ENCODE results near the gene CCL1. TPM values are rescaled to one million over a fixed set of nuclear protein-coding genes. Genes with fewer than 3 reads are reported as not detected.

CCL1 gene
- total RNA-seq (not detected), polyA plus RNA-seq (not detected)

GRCh38 chr17:34363183-34363661 lies at the start of gene CCL1:
TSS of gene CCL1 (minus strand) at chr17:34363233. CDS start at chr17:34363161, 72 bp downstream.
- H3K9me3 Mint-ChIP-seq, result no peaks in the 10 kb centered on the region
- no peak within 1 kb of the TSS for H3K27ac Mint-ChIP-seq
- POLR2A ChIA-PET (ENCODE audit: partially characterized antibody), result no interaction called here
- Histone ChIP-seq H3K27ac (ENCODE audit: low read depth, low read length) (no peak within 1 kb of the TSS), H3K9me3 (ENCODE audit: control insufficient read depth in 1 of 2, low read length in 2 of 2) (no peaks in the 10 kb centered on the region), H3K27me3 (ENCODE audit: insufficient read depth, low read length) (peaks cover 5% of the 10 kb centered on the region), H3K4me3 (ENCODE audit: low read length in 2 of 2) (no peak within 1 kb of the TSS), H3K4me1 (ENCODE audit: insufficient read depth, low read length) (no peaks in the 10 kb centered on the region), H3K36me3 (ENCODE audit: insufficient read depth, low read length) (no peaks in the 10 kb centered on the region)
- intact Hi-C loops (cut with micrococcal nuclease), result no loop called here
- no peak within 1 kb of the TSS for H3K4me3 Mint-ChIP-seq
- H3K4me1 Mint-ChIP-seq, result peaks cover 5 to 11% (median 6%) of the 10 kb centered on the region in 4 donors
- peaks cover 0 to 11% of the 10 kb centered on the region in 2 donors for H3K27me3 Mint-ChIP-seq
- CTCF ChIA-PET (ENCODE audit: partially characterized antibody), result interaction anchor here (1.0 to 3.9 kb wide), 3 partner anchors 9 to 162 kb away, joined by 3 to 40 read pairs (median 3); no protein-coding TSS in a partner anchor
- no peaks in the 10 kb centered on the region for H3K36me3 Mint-ChIP-seq
- DNase-seq, result no peak

- intact Hi-C loops (cut with micrococcal nuclease), result no loop called here
- POLR2A ChIA-PET (ENCODE audit: partially characterized antibody), result no interaction called here
- peaks cover 0 to 5% (median 0%) of the 10 kb centered on the region in 8 donors for H3K9me3 Mint-ChIP-seq
Measured at GRCh38 chr17:34412534-34412933, 49.5 kb upstream of the CCL1 start.

GRCh38 chr17:34411646-34412421 lies 48.8 kb upstream of the CCL1 start:
- Histone ChIP-seq H3K9me3 (ENCODE audit: control insufficient read depth in 1 of 2, low read length in 2 of 2) (no peaks in the 10 kb centered on the region), H3K36me3 (ENCODE audit: insufficient read depth, low read length) (no peaks in the 10 kb centered on the region), H3K27me3 (ENCODE audit: insufficient read depth, low read length) (no peaks in the 10 kb centered on the region), H3K4me1 (ENCODE audit: insufficient read depth, low read length) (no peaks in the 10 kb centered on the region), H3K4me3 (ENCODE audit: low read length in 2 of 2) (no peak overlapping the region), H3K27ac (ENCODE audit: low read depth, low read length) (no peak overlapping the region)
- H3K36me3 Mint-ChIP-seq, result no peaks in the 10 kb centered on the region
- ChIA-PET POLR2A (ENCODE audit: partially characterized antibody) (no interaction called here), CTCF (ENCODE audit: partially characterized antibody) (interaction anchor here (1.0 to 3.4 kb wide), 4 partner anchors 9 to 19 kb away, joined by 3 to 19 read pairs (median 4); no protein-coding TSS in a partner anchor)
- H3K27me3 Mint-ChIP-seq, result peaks cover 20 to 47% of the 10 kb centered on the region in 2 donors
- H3K27ac Mint-ChIP-seq, result no peak overlapping the region
- H3K9me3 Mint-ChIP-seq, result peaks cover 0 to 5% (median 0%) of the 10 kb centered on the region in 8 donors
- DNase-seq, result no peak
- peaks cover 0 to 3% (median 0%) of the 10 kb centered on the region in 4 donors for H3K4me1 Mint-ChIP-seq
- intact Hi-C loops (cut with micrococcal nuclease), result no loop called here
- H3K4me3 Mint-ChIP-seq, result no peak overlapping the region

More at GRCh38 chr17:34412534-34412933, 49.5 kb upstream of the CCL1 start:
- H3K4me3 Mint-ChIP-seq, result no peak overlapping the region
- H3K27me3 ChIP-seq (ENCODE audit: insufficient read depth, low read length), result no peaks in the 10 kb centered on the region
- no peak overlapping the region for H3K4me3 ChIP-seq (ENCODE audit: low read length in 2 of 2)
- peaks cover 0 to 3% (median 0%) of the 10 kb centered on the region in 4 donors for H3K4me1 Mint-ChIP-seq
- no peak for DNase-seq
- H3K27ac Mint-ChIP-seq, result no peak overlapping the region
- H3K4me1 ChIP-seq (ENCODE audit: insufficient read depth, low read length), result no peaks in the 10 kb centered on the region
- H3K27ac ChIP-seq (ENCODE audit: low read depth, low read length), result no peak overlapping the region
- CTCF ChIA-PET (ENCODE audit: partially characterized antibody), result interaction anchor here (1.1 to 3.4 kb wide), 3 partner anchors 8 to 20 kb away, joined by 3 to 19 read pairs (median 4); no protein-coding TSS in a partner anchor
- no peaks in the 10 kb centered on the region for H3K36me3 ChIP-seq (ENCODE audit: insufficient read depth, low read length)
- H3K9me3 ChIP-seq (ENCODE audit: control insufficient read depth in 1 of 2, low read length in 2 of 2), result no peaks in the 10 kb centered on the region
- H3K27me3 Mint-ChIP-seq, result peaks cover 18 to 43% of the 10 kb centered on the region in 2 donors
- no peaks in the 10 kb centered on the region for H3K36me3 Mint-ChIP-seq

- no peak for DNase-seq
- Histone ChIP-seq H3K4me3 (ENCODE audit: low read length in 2 of 2) (no peak overlapping the region), H3K27me3 (ENCODE audit: insufficient read depth, low read length) (no peaks in the 10 kb centered on the region), H3K27ac (ENCODE audit: low read depth, low read length) (no peak overlapping the region), H3K4me1 (ENCODE audit: insufficient read depth, low read length) (no peaks in the 10 kb centered on the region), H3K9me3 (ENCODE audit: control insufficient read depth in 1 of 2, low read length in 2 of 2) (no peaks in the 10 kb centered on the region), H3K36me3 (ENCODE audit: insufficient read depth, low read length) (no peaks in the 10 kb centered on the region)
- ChIA-PET CTCF (ENCODE audit: partially characterized antibody) (interaction anchor here (3.4 kb wide), 1 partner anchor 11 kb away, joined by 19 read pairs; no protein-coding TSS in a partner anchor), POLR2A (ENCODE audit: partially characterized antibody) (no interaction called here)
- intact Hi-C loops (cut with micrococcal nuclease), result no loop called here
- peaks cover 21 to 36% of the 10 kb centered on the region in 2 donors for H3K27me3 Mint-ChIP-seq
- H3K36me3 Mint-ChIP-seq, result no peaks in the 10 kb centered on the region
- H3K4me1 Mint-ChIP-seq, result peaks cover 0 to 3% (median 0%) of the 10 kb centered on the region in 4 donors
- H3K4me3 Mint-ChIP-seq, result no peak overlapping the region
- peaks cover 0 to 5% (median 0%) of the 10 kb centered on the region in 8 donors for H3K9me3 Mint-ChIP-seq
- no peak overlapping the region for H3K27ac Mint-ChIP-seq
Measured at GRCh38 chr17:34409352-34409751, 46.3 kb upstream of the CCL1 start.

- Histone ChIP-seq H3K36me3 (ENCODE audit: insufficient read depth, low read length) (no peaks in the 10 kb centered on the region), H3K4me1 (ENCODE audit: insufficient read depth, low read length) (no peaks in the 10 kb centered on the region), H3K27ac (ENCODE audit: low read depth, low read length) (no peak overlapping the region), H3K27me3 (ENCODE audit: insufficient read depth, low read length) (no peaks in the 10 kb centered on the region), H3K9me3 (ENCODE audit: control insufficient read depth in 1 of 2, low read length in 2 of 2) (no peaks in the 10 kb centered on the region), H3K4me3 (ENCODE audit: low read length in 2 of 2) (no peak overlapping the region)
- DNase-seq, result no peak
- peaks cover 18 to 33% of the 10 kb centered on the region in 2 donors for H3K27me3 Mint-ChIP-seq
- peaks cover 0 to 3% (median 0%) of the 10 kb centered on the region in 4 donors for H3K4me1 Mint-ChIP-seq
- H3K4me3 Mint-ChIP-seq, result no peak overlapping the region
- ChIA-PET CTCF (ENCODE audit: partially characterized antibody) (interaction anchor here (0.9 kb wide), 1 partner anchor 14 kb away, joined by 3 read pairs; no protein-coding TSS in a partner anchor), POLR2A (ENCODE audit: partially characterized antibody) (no interaction called here)
- H3K36me3 Mint-ChIP-seq, result no peaks in the 10 kb centered on the region
- intact Hi-C loops (cut with micrococcal nuclease), result no loop called here
- H3K27ac Mint-ChIP-seq, result no peak overlapping the region
- peaks cover 0 to 5% (median 0%) of the 10 kb centered on the region in 8 donors for H3K9me3 Mint-ChIP-seq
Measured at GRCh38 chr17:34408439-34408838, 45.4 kb upstream of the CCL1 start.

- CTCF ChIA-PET (ENCODE audit: partially characterized antibody), result no interaction called here
- no peaks in the 10 kb centered on the region for H3K4me1 ChIP-seq (ENCODE audit: insufficient read depth, low read length)
- intact Hi-C loops (cut with micrococcal nuclease), result no loop called here
- Mint-ChIP-seq H3K36me3 (no peaks in the 10 kb centered on the region), H3K4me1 (peaks cover 0 to 3% (median 0%) of the 10 kb centered on the region in 4 donors), H3K4me3 (no peak overlapping the region), H3K27ac (no peak overlapping the region), H3K9me3 (peaks cover 0 to 3% (median 0%) of the 10 kb centered on the region in 8 donors), H3K27me3 (peaks cover 18 to 24% of the 10 kb centered on the region in 2 donors)
- no peaks in the 10 kb centered on the region for H3K36me3 ChIP-seq (ENCODE audit: insufficient read depth, low read length)
- POLR2A ChIA-PET (ENCODE audit: partially characterized antibody), result no interaction called here
- DNase-seq, result no peak
- H3K27ac ChIP-seq (ENCODE audit: low read depth, low read length), result no peak overlapping the region
- no peaks in the 10 kb centered on the region for H3K9me3 ChIP-seq (ENCODE audit: control insufficient read depth in 1 of 2, low read length in 2 of 2)
- no peaks in the 10 kb centered on the region for H3K27me3 ChIP-seq (ENCODE audit: insufficient read depth, low read length)
- no peak overlapping the region for H3K4me3 ChIP-seq (ENCODE audit: low read length in 2 of 2)
Measured at GRCh38 chr17:34406226-34406625, 43.2 kb upstream of the CCL1 start.

GRCh38 chr17:34403006-34403405 lies 40.0 kb upstream of the CCL1 start:
- ChIA-PET CTCF (ENCODE audit: partially characterized antibody) (no interaction called here), POLR2A (ENCODE audit: partially characterized antibody) (no interaction called here)
- no peaks in the 10 kb centered on the region for H3K36me3 ChIP-seq (ENCODE audit: insufficient read depth, low read length)
- no peaks in the 10 kb centered on the region for H3K4me1 ChIP-seq (ENCODE audit: insufficient read depth, low read length)
- no peak for DNase-seq
- H3K27me3 ChIP-seq (ENCODE audit: insufficient read depth, low read length), result no peaks in the 10 kb centered on the region
- H3K4me3 Mint-ChIP-seq, result no peak overlapping the region
- no peaks in the 10 kb centered on the region for H3K36me3 Mint-ChIP-seq
- no peak overlapping the region for H3K27ac Mint-ChIP-seq
- H3K27ac ChIP-seq (ENCODE audit: low read depth, low read length), result no peak overlapping the region
- intact Hi-C loops (cut with micrococcal nuclease), result no loop called here
- no peak overlapping the region for H3K4me3 ChIP-seq (ENCODE audit: low read length in 2 of 2)
- no peaks in the 10 kb centered on the region for H3K4me1 Mint-ChIP-seq
- H3K9me3 ChIP-seq (ENCODE audit: control insufficient read depth in 1 of 2, low read length in 2 of 2), result no peaks in the 10 kb centered on the region
- peaks cover 7 to 9% of the 10 kb centered on the region in 2 donors for H3K27me3 Mint-ChIP-seq
- H3K9me3 Mint-ChIP-seq, result no peaks in the 10 kb centered on the region
